H7 (cell line): ENCODE results near the gene TRIM46. TPM values are rescaled to one million over a fixed set of nuclear protein-coding genes. Genes with fewer than 3 reads are reported as not detected.
A peak's percentile ranks its signal among the peaks of the same experiment; 100 is the strongest.

Experiments used
- DNase-seq: peaks from one replicate; pipeline ENCODE4 v3.0.0; 2012
- H3K27me3 ChIP-seq: 2 replicates; pipeline ENCODE4 v1.6.0; 2011; ENCODE audit warnings: mild to moderate bottlenecking, low read length; ENCODE audit not compliant: control insufficient read depth, insufficient read depth
- H3K36me3 ChIP-seq: replicated peaks from 2 replicates; pipeline ENCODE4 v1.5.1; 2011; ENCODE audit warnings: low read length; ENCODE audit not compliant: control insufficient read depth, insufficient read depth
- H3K4me3 ChIP-seq: 2 replicates; pipeline ENCODE4 v1.5.1; 2011; ENCODE audit warnings: low read depth, mild to moderate bottlenecking, control low read depth, low read length, moderate library complexity; ENCODE audit not compliant: insufficient read depth
- total RNA-seq: library from RNA; depleted of rRNA; stranded (reverse); fragments of >200 nt; shearing (Covaris generic); gene quantifications from 2 replicates; pipeline ENCODE4 v1.2.3, GENCODE V29; 2014

The TRIM46 gene
- total RNA-seq, 1 experiment from 2014 or later = 9.9 TPM

- H3K4me3 ChIP-seq = peak within 1 kb of the TSS; percentile 96
- DNase-seq = peak; percentile 97
- peaks cover 14% of the 10 kb centered on the region for H3K36me3 ChIP-seq
- H3K27me3 ChIP-seq = no peaks in the 10 kb centered on the region
Measured at GRCh38 chr1:155172732-155173477, 744 bp upstream of the TRIM46 start, which contains the start of gene KRTCAP2. Gene KRTCAP2, minus strand, starts transcription at chr1:155173304. Its CDS starts 80 bp downstream, at chr1:155173224.

GRCh38 chr1:155174324-155175280 is 953 bp downstream of the TRIM46 start:
- peak; percentile 96 for DNase-seq
- no peaks in the 10 kb centered on the region for H3K27me3 ChIP-seq
- H3K4me3 ChIP-seq = peak overlapping the region; percentile 96
- H3K36me3 ChIP-seq = peaks cover 21% of the 10 kb centered on the region

GRCh38 chr1:155175281-155175926 is 1.8 kb downstream of the TRIM46 start:
- H3K36me3 ChIP-seq = peaks cover 22% of the 10 kb centered on the region
- no peaks in the 10 kb centered on the region for H3K27me3 ChIP-seq
- H3K4me3 ChIP-seq = peak overlapping the region; percentile 96; the same call in 1 of the 2 replicates
- DNase-seq = peak; percentile 56

GRCh38 chr1:155175927-155176371 is 2.3 kb downstream of the TRIM46 start:
- no peak overlapping the region for H3K4me3 ChIP-seq
- H3K27me3 ChIP-seq = no peaks in the 10 kb centered on the region
- peaks cover 22% of the 10 kb centered on the region for H3K36me3 ChIP-seq
- DNase-seq = peak; percentile 56

- H3K36me3 ChIP-seq = peaks cover 24% of the 10 kb centered on the region
- peak; percentile 97 for DNase-seq
- H3K27me3 ChIP-seq = no peaks in the 10 kb centered on the region
- no peak overlapping the region for H3K4me3 ChIP-seq
Measured at GRCh38 chr1:155176544-155177071, 3.0 kb downstream of the TRIM46 start.

GRCh38 chr1:155177192-155177917 is 3.7 kb downstream of the TRIM46 start:
- peak; percentile 30 for DNase-seq
- H3K27me3 ChIP-seq = no peaks in the 10 kb centered on the region
- H3K4me3 ChIP-seq = no peak overlapping the region
- peaks cover 26% of the 10 kb centered on the region for H3K36me3 ChIP-seq

- H3K4me3 ChIP-seq = no peak overlapping the region
- H3K36me3 ChIP-seq = peaks cover 26% of the 10 kb centered on the region
- H3K27me3 ChIP-seq = no peaks in the 10 kb centered on the region
- DNase-seq = peak; percentile 36
Measured at GRCh38 chr1:155177918-155178281, 4.3 kb downstream of the TRIM46 start.

- peak; percentile 57 for DNase-seq
- H3K4me3 ChIP-seq = no peak overlapping the region
- peaks cover 26% of the 10 kb centered on the region for H3K36me3 ChIP-seq
- H3K27me3 ChIP-seq = no peaks in the 10 kb centered on the region
Measured at GRCh38 chr1:155178441-155179111, 4.9 kb downstream of the TRIM46 start.

- H3K27me3 ChIP-seq = no peaks in the 10 kb centered on the region
- DNase-seq = peak; percentile 44
- peaks cover 26% of the 10 kb centered on the region for H3K36me3 ChIP-seq
- no peak overlapping the region for H3K4me3 ChIP-seq
Measured at GRCh38 chr1:155179112-155180031, 5.7 kb downstream of the TRIM46 start.

- Histone ChIP-seq H3K27me3 (no peaks in the 10 kb centered on the region), H3K4me3 (no peak overlapping the region), H3K36me3 (peaks cover 26% of the 10 kb centered on the region)
- DNase-seq = peak; percentile 32
Measured at GRCh38 chr1:155181371-155182051, 7.9 kb downstream of the TRIM46 start.

GRCh38 chr1:155182052-155182550 is 8.5 kb downstream of the TRIM46 start:
- DNase-seq = peak; percentile 27
- Histone ChIP-seq H3K36me3 (peaks cover 21% of the 10 kb centered on the region), H3K27me3 (no peaks in the 10 kb centered on the region), H3K4me3 (no peak overlapping the region)

GRCh38 chr1:155183775-155184221 is 10.1 kb downstream of the TRIM46 start:
- H3K4me3 ChIP-seq = no peak overlapping the region
- DNase-seq = peak; percentile 35
- H3K27me3 ChIP-seq = no peaks in the 10 kb centered on the region
- H3K36me3 ChIP-seq = peaks cover 10% of the 10 kb centered on the region
